OCI-LY3 (cell line): ENCODE measurements around the gene STAB1.

Experiments used
- H2AFZ ChIP-seq: fragments of 200-600, 300-600 bp; shearing (Covaris generic); 2 replicates; pipeline ENCODE4 v1.6.0; 2014; ENCODE audit warnings: antibody characterized with exemption, low read depth, low read length
- H3K27ac ChIP-seq: fragments of 200-600, 300-600 bp; sonication (generic); 2 replicates; pipeline ENCODE4 v1.5.1; 2014; ENCODE audit warnings: mild to moderate bottlenecking, low read length, moderate library complexity, mixed read lengths
- H3K27me3 ChIP-seq: fragments of 200-600, 300-600 bp; sonication (generic); 2 replicates; pipeline ENCODE4 v1.6.1; 2014; ENCODE audit warnings: low read depth, low read length, mixed read lengths
- H3K36me3 ChIP-seq: fragments of 200-600, 300-600 bp; sonication (generic); replicated peaks from 2 replicates; pipeline ENCODE3; 2014; ENCODE audit warnings: low read depth, low read length, mixed read lengths
- H3K4me1 ChIP-seq: fragments of 300-600, 200-600 bp; sonication (generic); 2 replicates; pipeline ENCODE4 v1.6.1; 2014; ENCODE audit warnings: low read length, mixed read lengths
- H3K4me2 ChIP-seq: fragments of 200-600, 300-600 bp; sonication (generic); 2 replicates; pipeline ENCODE4 v1.6.1; 2014; ENCODE audit warnings: low read length, mixed read lengths
- H3K4me3 ChIP-seq: fragments of 300-600, 200-600 bp; sonication (generic); 2 replicates; pipeline ENCODE4 v1.5.1; 2014; ENCODE audit warnings: antibody characterized with exemption, mild to moderate bottlenecking, low read length, moderate library complexity
- H3K79me2 ChIP-seq: fragments of 300-600, 200-600 bp; shearing (Covaris generic); 2 replicates; pipeline ENCODE4 v1.6.1; 2014; ENCODE audit warnings: mild to moderate bottlenecking, low read length, mixed read lengths
- H3K9ac ChIP-seq: fragments of 300-600, 200-600 bp; shearing (Covaris generic); 2 replicates; pipeline ENCODE4 v1.6.0; 2014; ENCODE audit warnings: mild to moderate bottlenecking, low read length, moderate library complexity
- H3K9me3 ChIP-seq: fragments of 200-600, 300-600 bp; shearing (Covaris generic); 2 replicates; pipeline ENCODE4 v1.6.1; 2014; ENCODE audit warnings: low read length, mixed read lengths; ENCODE audit not compliant: insufficient read depth
- H4K20me1 ChIP-seq: fragments of 200-600, 300-600 bp; sonication (generic); 2 replicates; pipeline ENCODE4 v1.6.1; 2016; ENCODE audit warnings: low read length, mixed read lengths; ENCODE audit not compliant: insufficient read depth
- CTCF ChIP-seq: fragments of 200-600, 300-600 bp; sonication (generic); IDR thresholded peaks from 2 replicates; pipeline ENCODE4 v1.5.1; 2014; ENCODE audit warnings: antibody characterized with exemption, low read length, low read depth
- EZH2phosphoT487 ChIP-seq: fragments of 200-600 bp; shearing (Covaris generic); IDR thresholded peaks from 2 replicates; pipeline ENCODE4 v1.6.1; 2018; ENCODE audit warnings: antibody characterized with exemption, mixed run types, low read depth

STAB1 gene

GRCh38 chr3:52502001-52502400 lies 6.9 kb downstream of the STAB1 start:
- Histone ChIP-seq H3K4me3 (no peak overlapping the region), H3K79me2 (no peaks in the 10 kb centered on the region), H3K36me3 (no peaks in the 10 kb centered on the region), H3K27ac (no peak overlapping the region), H4K20me1 (no peaks in the 10 kb centered on the region), H3K27me3 (0 out of 2 replicates have a peak, but pooled peaks cover 4% of the 10 kb centered on the region), H3K4me1 (no peaks in the 10 kb centered on the region), H3K9me3 (no peaks in the 10 kb centered on the region), H2AFZ (no peak overlapping the region), H3K4me2 (no peak overlapping the region), H3K9ac (no peak overlapping the region)
- no peak for TF ChIP-seq EZH2phosphoT487
- no peak for TF ChIP-seq CTCF

GRCh38 chr3:52502808-52503350 lies 7.7 kb downstream of the STAB1 start:
- Histone ChIP-seq H3K79me2 (no peaks in the 10 kb centered on the region), H2AFZ (no peak overlapping the region), H4K20me1 (no peaks in the 10 kb centered on the region), H3K4me3 (no peak overlapping the region), H3K9ac (no peak overlapping the region), H3K27me3 (0 out of 2 replicates have a peak, but pooled peaks cover 4% of the 10 kb centered on the region), H3K4me2 (no peak overlapping the region), H3K27ac (no peak overlapping the region), H3K36me3 (no peaks in the 10 kb centered on the region), H3K4me1 (no peaks in the 10 kb centered on the region), H3K9me3 (no peaks in the 10 kb centered on the region)
- TF ChIP-seq CTCF (no peak), EZH2phosphoT487 (no peak)

GRCh38 chr3:52503788-52504424 lies 8.8 kb downstream of the STAB1 start:
- Histone ChIP-seq H3K9me3 (no peaks in the 10 kb centered on the region), H3K27ac (no peak overlapping the region), H3K4me1 (no peaks in the 10 kb centered on the region), H4K20me1 (no peaks in the 10 kb centered on the region), H3K4me2 (no peak overlapping the region), H3K36me3 (no peaks in the 10 kb centered on the region), H3K4me3 (no peak overlapping the region), H2AFZ (no peak overlapping the region), H3K79me2 (no peaks in the 10 kb centered on the region), H3K27me3 (0 out of 2 replicates have a peak, but pooled peaks cover 4% of the 10 kb centered on the region), H3K9ac (no peak overlapping the region)
- TF ChIP-seq CTCF, result no peak
- TF ChIP-seq EZH2phosphoT487, result no peak

GRCh38 chr3:52504977-52505376 lies 9.8 kb downstream of the STAB1 start:
- Histone ChIP-seq H3K9me3 (no peaks in the 10 kb centered on the region), H3K4me2 (no peak overlapping the region), H3K9ac (no peak overlapping the region), H3K4me3 (no peak overlapping the region), H2AFZ (no peak overlapping the region), H3K27ac (no peak overlapping the region), H4K20me1 (no peaks in the 10 kb centered on the region), H3K79me2 (no peaks in the 10 kb centered on the region), H3K36me3 (no peaks in the 10 kb centered on the region), H3K27me3 (peaks cover 12% of the 10 kb centered on the region; the same call in 1 of the 2 replicates), H3K4me1 (no peaks in the 10 kb centered on the region)
- no peak for TF ChIP-seq CTCF
- no peak for TF ChIP-seq EZH2phosphoT487
